ENCODE measurements around the gene TMEM184B.

Gene TMEM184B

GRCh38 chr22:38273135-38273826 lies 471 bp upstream of the TMEM184B start:
- no peak for DNase-seq

- DNase-seq = no peak
Observed at GRCh38 chr22:38271927-38272372, 860 bp downstream of the TMEM184B start.

- no peak for DNase-seq
Observed at GRCh38 chr22:38271101-38271500, 1.7 kb downstream of the TMEM184B start.

DNA sequence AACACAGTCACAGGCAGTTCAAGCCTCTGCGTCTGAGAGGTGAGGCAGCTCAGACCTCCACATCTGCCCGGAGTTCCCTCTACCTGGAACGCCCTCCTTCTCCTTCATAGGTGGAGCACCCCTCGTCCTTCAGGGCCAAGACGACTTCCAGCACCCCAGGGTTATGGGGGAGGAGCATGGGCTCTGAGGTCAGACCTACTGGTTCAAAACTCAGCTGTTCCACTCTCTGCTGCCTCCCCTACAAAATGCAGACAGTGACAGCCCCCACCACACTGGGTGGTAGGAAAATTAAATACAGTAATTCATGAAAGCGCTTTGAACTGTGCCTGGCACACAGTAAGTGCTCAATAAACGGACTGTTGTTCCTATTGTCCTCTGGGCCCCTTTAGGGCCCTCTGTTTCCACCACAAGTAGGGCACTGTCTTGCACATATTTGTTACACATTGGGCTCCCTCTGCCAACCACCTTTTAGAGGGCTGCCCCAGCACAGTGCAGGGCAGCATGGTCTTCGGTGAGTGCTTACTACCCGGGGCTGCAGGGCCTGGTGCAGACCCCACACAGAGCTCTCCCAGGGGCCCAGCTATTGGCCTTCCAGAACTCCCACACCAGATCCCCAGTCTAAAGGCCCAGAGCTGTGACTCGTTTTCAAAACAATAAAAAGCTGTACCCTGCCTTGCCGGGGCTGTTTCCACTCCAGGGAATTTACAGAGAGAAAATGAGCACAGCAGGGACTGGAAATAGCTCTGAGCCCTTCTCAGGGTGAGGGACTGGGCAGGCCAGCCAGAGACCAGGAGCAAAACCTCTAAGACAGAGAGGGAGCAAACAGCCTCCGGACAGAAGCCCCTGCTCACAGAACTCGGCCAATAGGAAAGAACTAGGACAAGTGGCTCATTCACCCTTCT lies 2.5 kb downstream of the TMEM184B start:
- DNase-seq = no peak

DNA sequence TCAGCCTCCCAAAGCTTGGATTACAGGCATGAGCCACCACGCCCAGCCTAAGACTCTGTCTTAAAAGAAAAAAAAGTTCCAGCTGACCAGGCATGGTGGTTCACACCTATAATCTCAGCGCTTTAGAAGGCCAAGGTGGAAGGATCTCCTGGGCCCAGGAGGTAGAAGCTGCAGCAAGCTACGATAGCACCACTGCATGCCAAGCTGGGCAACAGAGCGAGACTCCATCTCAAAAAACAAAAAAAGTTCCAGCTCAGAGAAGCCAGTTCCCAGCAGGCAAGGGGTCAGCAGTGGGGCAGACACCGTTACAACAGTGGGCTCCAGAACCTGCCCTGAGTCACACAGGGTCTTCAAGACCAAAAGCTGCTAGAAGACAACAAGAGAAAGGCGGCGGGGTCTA lies 3.3 kb downstream of the TMEM184B start:
- no peak for DNase-seq

DNA sequence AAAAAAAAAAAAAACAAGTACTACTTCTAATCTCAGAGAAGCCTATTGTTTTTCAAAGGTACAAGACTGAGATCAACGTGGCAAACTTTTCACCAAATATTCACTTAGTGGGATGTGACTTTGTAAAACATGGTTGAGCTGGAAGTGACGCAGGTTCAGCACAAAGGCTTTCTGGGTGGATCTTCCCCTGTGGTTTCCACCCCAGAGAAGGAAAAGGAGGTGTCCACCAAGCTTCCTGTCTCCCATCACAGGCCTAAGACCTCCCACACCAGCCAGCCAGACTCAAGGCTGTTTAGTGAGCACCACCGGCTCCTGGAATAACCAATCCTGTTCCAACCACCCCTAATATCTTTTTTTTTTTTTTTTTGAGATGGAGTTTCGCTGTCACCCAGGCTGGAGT lies 5.7 kb downstream of the TMEM184B start:
- DNase-seq = peak; percentile 84

DNA sequence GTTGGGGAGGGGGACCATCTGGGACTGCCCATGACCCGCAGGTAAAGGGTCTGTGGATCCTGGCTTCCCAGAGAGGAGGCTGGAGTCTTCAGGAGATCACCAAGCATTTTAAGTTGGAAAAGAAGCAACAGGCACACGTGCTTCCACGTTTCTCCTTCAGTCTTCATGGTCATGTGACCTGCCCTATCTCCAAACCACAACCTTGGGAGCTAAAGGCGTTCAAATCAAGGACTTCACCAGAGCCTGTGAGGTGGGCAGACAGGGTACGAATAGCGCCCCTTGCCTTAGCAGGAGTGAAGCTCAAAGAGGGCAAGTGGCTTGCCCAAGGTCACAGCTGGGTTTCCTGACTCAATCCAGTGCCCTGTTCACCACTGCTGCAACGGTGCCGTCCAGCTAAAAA lies 6.7 kb downstream of the TMEM184B start:
- no peak for DNase-seq

DNA sequence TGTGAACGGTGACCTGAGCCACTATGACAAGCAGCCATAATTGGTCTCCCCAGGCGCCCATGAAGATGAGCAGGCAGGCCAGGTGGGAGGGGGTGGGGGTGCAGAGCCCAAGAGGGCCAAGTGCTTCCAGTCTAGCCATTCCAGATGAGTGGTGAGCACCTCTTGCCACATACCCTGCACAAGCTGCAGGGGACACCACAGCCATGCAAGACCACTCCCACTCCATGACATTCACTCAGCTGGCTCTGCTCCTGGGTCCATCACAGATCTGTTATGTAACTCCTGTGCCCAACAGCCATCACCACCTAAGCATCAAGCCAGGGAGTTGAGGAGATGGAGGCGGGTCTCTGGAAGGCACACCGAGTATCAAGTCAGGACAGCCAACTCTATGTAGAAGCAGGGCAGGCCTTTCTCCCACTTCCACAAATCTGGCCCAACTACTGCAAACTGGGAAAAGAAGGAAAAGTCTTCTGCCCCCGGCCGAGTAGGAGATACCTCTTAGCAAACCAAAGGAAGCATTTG lies 8.4 kb downstream of the TMEM184B start:
- DNase-seq = no peak

- peak; percentile 42 for DNase-seq
Observed at GRCh38 chr22:38262051-38262795, 10.6 kb downstream of the TMEM184B start.

GRCh38 chr22:38260761-38261681 lies 11.8 kb downstream of the TMEM184B start:
- DNase-seq = no peak

GRCh38 chr22:38259370-38259769 lies 13.4 kb downstream of the TMEM184B start:
- DNase-seq = no peak

GRCh38 chr22:38258895-38259294 lies 13.9 kb downstream of the TMEM184B start:
- DNase-seq = no peak

DNA sequence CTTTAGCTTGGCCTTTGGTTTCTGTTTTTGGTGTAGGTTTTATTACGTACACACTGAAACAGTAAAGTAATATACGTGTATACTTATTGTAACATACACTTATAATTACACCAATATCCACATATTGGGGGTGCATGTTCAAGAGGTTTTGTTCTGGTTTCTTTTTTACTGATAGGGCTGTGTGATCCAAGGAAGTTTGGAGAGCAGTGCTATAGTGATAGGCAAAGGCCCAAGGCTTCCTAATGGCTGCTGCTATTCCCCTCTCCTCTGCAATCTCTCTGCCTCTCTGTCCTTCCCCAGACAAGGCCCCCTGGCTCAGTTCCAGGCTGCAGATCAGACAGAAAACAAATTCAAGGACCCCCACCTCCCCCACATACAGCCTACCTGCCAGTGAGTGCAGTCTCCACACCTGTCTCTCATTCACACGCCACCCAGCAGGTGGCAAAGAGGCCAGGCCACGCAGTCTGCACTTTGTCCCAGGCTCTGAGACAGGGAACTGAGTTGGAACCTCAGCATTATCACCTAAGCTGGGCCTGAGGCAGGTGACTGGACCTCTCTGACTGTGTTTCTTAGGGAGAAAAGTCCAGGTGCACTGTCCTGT lies 15.1 kb downstream of the TMEM184B start:
- DNase-seq = no peak

DNA sequence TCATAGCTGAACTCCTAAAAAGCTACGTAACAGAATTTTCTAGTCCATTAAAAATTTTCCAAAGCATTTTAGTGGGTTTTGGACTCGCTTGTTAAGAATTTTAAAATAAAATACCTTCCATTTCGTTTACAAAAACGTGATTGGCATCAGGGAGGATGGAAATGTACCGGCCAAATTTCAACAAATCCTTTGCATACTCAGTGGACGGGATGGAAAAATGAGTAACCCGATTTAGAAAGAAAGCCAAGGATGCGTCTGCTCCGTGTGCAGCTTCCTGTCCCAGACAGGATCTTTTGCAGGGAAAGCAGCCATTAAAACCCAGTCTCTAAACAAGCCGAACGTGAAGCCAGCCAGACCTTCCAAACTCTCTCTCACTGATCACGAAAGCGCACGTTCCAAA lies 15.6 kb downstream of the TMEM184B start:
- DNase-seq = no peak

DNA sequence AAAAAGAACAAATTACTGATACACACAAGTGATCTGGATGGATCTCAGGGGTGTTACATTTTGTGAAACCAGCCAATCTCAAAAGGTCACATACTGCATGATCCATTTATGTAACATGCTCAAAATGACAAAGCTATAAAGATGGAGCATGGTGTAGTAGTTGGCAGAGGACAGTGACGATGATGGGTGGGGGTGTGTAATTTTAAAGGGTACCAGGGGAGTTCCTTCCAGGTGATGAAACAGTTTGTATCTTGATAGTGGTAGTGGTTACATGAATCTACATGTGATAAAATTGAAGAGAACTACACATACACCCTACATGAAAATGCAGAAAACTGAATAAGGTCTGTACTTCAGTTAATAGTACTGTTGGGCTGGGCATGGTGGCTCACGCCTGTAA lies 17.1 kb downstream of the TMEM184B start:
- DNase-seq = no peak

GRCh38 chr22:38251341-38251692 lies 21.5 kb downstream of the TMEM184B start:
- DNase-seq = no peak

GRCh38 chr22:38250643-38251340 lies 22.0 kb downstream of the TMEM184B start:
- no peak for DNase-seq

GRCh38 chr22:38249803-38250642 lies 22.8 kb downstream of the TMEM184B start:
- no peak for DNase-seq

DNA sequence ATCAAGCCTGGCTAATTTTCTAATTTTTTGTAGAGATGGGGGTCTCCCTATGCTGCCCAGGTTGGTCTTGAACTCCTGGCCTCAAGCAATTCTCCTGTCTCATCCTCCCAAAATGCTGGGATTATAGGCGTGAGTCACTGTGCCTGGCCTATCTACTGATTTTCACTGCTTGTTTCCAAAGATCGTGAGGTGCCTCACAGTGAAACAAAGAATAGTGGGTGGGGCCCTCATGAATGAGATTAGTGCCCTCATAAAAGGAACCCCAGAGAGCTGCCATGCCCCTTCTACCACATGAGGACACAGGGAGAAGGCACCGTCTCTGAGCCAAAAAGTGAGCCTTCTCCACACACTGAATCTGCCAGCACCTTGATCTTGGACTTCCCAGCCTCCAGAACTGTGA lies 23.5 kb downstream of the TMEM184B start:
- DNase-seq = no peak

- no peak for DNase-seq
Observed at GRCh38 chr22:38248280-38248679, 24.5 kb downstream of the TMEM184B start.
